HepG2 (cell line): Measurements from ENCODE around the gene SAMD10. TPM values are rescaled to one million over a fixed set of nuclear protein-coding genes. Genes with fewer than 3 reads are reported as not detected.

Source experiments
- ATAD3A ChIP-seq: sonication (generic); formaldehyde crosslinking; IDR thresholded peaks from 2 replicates; pipeline ENCODE4 v1.4.0; 2020; ENCODE audit warnings: missing genetic modification reagents
- HOXA9 ChIP-seq: sonication (generic); formaldehyde crosslinking; IDR thresholded peaks from 2 replicates; pipeline ENCODE4 v1.8.1; 2022; ENCODE audit warnings: missing genetic modification reagents, mild to moderate bottlenecking, moderate library complexity, borderline replicate concordance
- IKZF1 ChIP-seq: fragments of 450-650 bp; IDR thresholded peaks from 2 replicates; pipeline ENCODE4 v1.7.1; 2016
- RXRA ChIP-seq: sonication (generic); formaldehyde crosslinking; IDR thresholded peaks from 2 replicates; pipeline ENCODE4 v1.5.1; 2020; ENCODE audit warnings: missing genetic modification reagents
- SATB2 ChIP-seq: sonication (generic); formaldehyde crosslinking; IDR thresholded peaks from 2 replicates; pipeline ENCODE4 v1.5.0; 2020; ENCODE audit warnings: missing genetic modification reagents
- SMARCC2 ChIP-seq: fragments of 450-650 bp; IDR thresholded peaks from 2 replicates; pipeline ENCODE4 v1.6.1; 2017; ENCODE audit warnings: antibody characterized with exemption, mild to moderate bottlenecking
- THRA ChIP-seq: sonication (generic); formaldehyde crosslinking; IDR thresholded peaks from 2 replicates; pipeline ENCODE4 v1.4.0; 2020; ENCODE audit warnings: missing genetic modification reagents, borderline replicate concordance
- ZBTB34 ChIP-seq: sonication (generic); formaldehyde crosslinking; IDR thresholded peaks from 2 replicates; pipeline ENCODE4 v1.8.0; 2022; ENCODE audit warnings: mild to moderate bottlenecking, missing genetic modification reagents
- ZFAT ChIP-seq: sonication (generic); formaldehyde crosslinking; conservative IDR thresholded peaks from 2 replicates; pipeline ENCODE4 v1.8.1; 2023; ENCODE audit warnings: missing genetic modification reagents, inconsistent platforms
- ZIK1 ChIP-seq: sonication (generic); formaldehyde crosslinking; IDR thresholded peaks from 2 replicates; pipeline ENCODE4 v1.5.0; 2020; ENCODE audit warnings: mild to moderate bottlenecking, low read depth, missing genetic modification reagents, borderline replicate concordance
- ZNF256 ChIP-seq: sonication (generic); formaldehyde crosslinking; conservative IDR thresholded peaks from 2 replicates; pipeline ENCODE4 v1.4.0; 2020; ENCODE audit warnings: missing genetic modification reagents
- ZNF513 ChIP-seq: sonication (generic); formaldehyde crosslinking; conservative IDR thresholded peaks from 2 replicates; pipeline ENCODE4 v1.5.0; 2020; ENCODE audit warnings: missing genetic modification reagents
- ZNF646 ChIP-seq: sonication (generic); formaldehyde crosslinking; IDR thresholded peaks from 2 replicates; pipeline ENCODE4 v1.9.0; 2021; ENCODE audit warnings: mild to moderate bottlenecking, missing genetic modification reagents
- ZNF704 ChIP-seq: sonication (generic); formaldehyde crosslinking; IDR thresholded peaks from 2 replicates; pipeline ENCODE4 v1.8.1; 2023; ENCODE audit warnings: mild to moderate bottlenecking, inconsistent platforms, moderate library complexity, missing genetic modification reagents, borderline replicate concordance
- ZNF75D ChIP-seq: sonication (generic); formaldehyde crosslinking; IDR thresholded peaks from 2 replicates; pipeline ENCODE4 v1.8.1; 2023; ENCODE audit warnings: missing genetic modification reagents, mild to moderate bottlenecking, borderline replicate concordance
- ZNF790 ChIP-seq: sonication (generic); formaldehyde crosslinking; IDR thresholded peaks from 2 replicates; pipeline ENCODE4 v1.8.0; 2022; ENCODE audit warnings: missing genetic modification reagents, mild to moderate bottlenecking, borderline replicate concordance
- polyA plus RNA-seq, 8 experiments: library from polyadenylated mRNA; depleted of rRNA in 3 of 8; stranded (reverse) in 7 of 8; unstranded in 1 of 8; fragments of >200 nt; fragmentation: Illumina TruSeq in 4 of 8; extraction: Trizol in 4 of 8; gene quantifications; 2 replicates each; pipeline versions ENCODE4 v1.2.1 to v1.2.3, GENCODE V29; 2011 to 2016; ENCODE audit warnings: low read depth in 4 of 8, missing spikeins in 1 of 8, mixed read lengths in 1 of 8; ENCODE audit not compliant: insufficient read depth in 1 of 8
- total RNA-seq, 5 experiments: library from RNA; depleted of rRNA; stranded (reverse); fragments of >200 nt; fragmentation: Illumina TruSeq; extraction: Trizol; gene quantifications; 2 replicates each; pipeline ENCODE4 v1.2.3, GENCODE V29; 2016; ENCODE audit warnings: low read depth in 1 of 5

SAMD10 gene
- total and polyA plus RNA-seq, 2 of the 13 experiments (the other 11 are each of a cell fraction or from before 2014, with no cell fraction given) = 6.1 to 11.0 TPM

- peak; percentile 88; the same call in 1 of the 2 replicates for TF ChIP-seq RXRA (CRISPR knock-in tag)
- TF ChIP-seq SMARCC2 = no peak
- TF ChIP-seq ZNF513 (CRISPR knock-in tag) = peak; percentile 77; the same call in 1 of the 2 replicates
- TF ChIP-seq ZNF75D = no peak
- 0 out of 2 replicates have a peak, but pooled peaks have one; percentile 70 for TF ChIP-seq ZFAT (CRISPR knock-in tag)
- TF ChIP-seq ZBTB34 = no peak
- TF ChIP-seq ZNF704 (CRISPR knock-in tag) = no peak
- no peak for TF ChIP-seq ZNF790 (CRISPR knock-in tag)
- no peak for TF ChIP-seq IKZF1
- no peak for TF ChIP-seq ATAD3A (CRISPR knock-in tag)
- TF ChIP-seq ZNF646 (CRISPR knock-in tag) = no peak; the same call in 1 of the 2 replicates
- peak; percentile 68; the same call in 1 of the 2 replicates for TF ChIP-seq ZNF256 (CRISPR knock-in tag)
- peak; percentile 72; the same call in 1 of the 2 replicates for TF ChIP-seq HOXA9 (CRISPR knock-in tag)
- peak; percentile 55 for TF ChIP-seq THRA (CRISPR knock-in tag)
- peak; percentile 84 for TF ChIP-seq SATB2 (CRISPR knock-in tag)
- TF ChIP-seq ZIK1 (CRISPR knock-in tag) = peak; percentile 73; the same call in 1 of the 2 replicates
These were observed 868 bp downstream of the SAMD10 start (continued) for GRCh38 chr20:63978319-63979228.
